Measurements from ENCODE around the gene CDC42EP5.

GRCh38 chr19:54421169-54421516, 52.0 kb downstream of the CDC42EP5 start:
- TF ChIP-seq, protein P1, sequence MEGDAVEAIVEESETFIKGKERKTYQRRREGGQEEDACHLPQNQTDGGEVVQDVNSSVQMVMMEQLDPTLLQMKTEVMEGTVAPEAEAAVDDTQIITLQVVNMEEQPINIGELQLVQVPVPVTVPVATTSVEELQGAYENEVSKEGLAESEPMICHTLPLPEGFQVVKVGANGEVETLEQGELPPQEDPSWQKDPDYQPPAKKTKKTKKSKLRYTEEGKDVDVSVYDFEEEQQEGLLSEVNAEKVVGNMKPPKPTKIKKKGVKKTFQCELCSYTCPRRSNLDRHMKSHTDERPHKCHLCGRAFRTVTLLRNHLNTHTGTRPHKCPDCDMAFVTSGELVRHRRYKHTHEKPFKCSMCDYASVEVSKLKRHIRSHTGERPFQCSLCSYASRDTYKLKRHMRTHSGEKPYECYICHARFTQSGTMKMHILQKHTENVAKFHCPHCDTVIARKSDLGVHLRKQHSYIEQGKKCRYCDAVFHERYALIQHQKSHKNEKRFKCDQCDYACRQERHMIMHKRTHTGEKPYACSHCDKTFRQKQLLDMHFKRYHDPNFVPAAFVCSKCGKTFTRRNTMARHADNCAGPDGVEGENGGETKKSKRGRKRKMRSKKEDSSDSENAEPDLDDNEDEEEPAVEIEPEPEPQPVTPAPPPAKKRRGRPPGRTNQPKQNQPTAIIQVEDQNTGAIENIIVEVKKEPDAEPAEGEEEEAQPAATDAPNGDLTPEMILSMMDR (IDR thresholded peaks at IDR 0.05), result no peak
- TF ChIP-seq POLR2A (IDR thresholded peaks at IDR 0.05), result no peak
